Kidney (tissue), 14 donors: ENCODE data around the gene SCN2B. TPM values are rescaled to one million over a fixed set of nuclear protein-coding genes. Genes with fewer than 3 reads are reported as not detected.
"Not testable (repeated sequence)": the region's sequence is repeated elsewhere in the genome, so short reads cannot be mapped to it uniquely, and the experiment has no call there.

ENCODE experiments used
- DNase-seq, 5 donors: peaks; one replicate each; pipeline ENCODE4 v3.0.0-alpha.2; 2013 to 2020
- FAIRE-seq: peaks from 2 replicates; lab custom pipeline; 2012; peaks lifted over from hg19 to GRCh38; lab: Jason Lieb, UNC
- H3K27ac ChIP-seq, 2 donors: one replicate each; pipeline ENCODE4 v1.7.0; 2013; ENCODE audit warnings: low read depth in 2 of 2, low read length in 2 of 2, inconsistent platforms in 1 of 2
- H3K27me3 ChIP-seq: one replicate; pipeline ENCODE4 v1.7.1; 2013; ENCODE audit warnings: low read length, inconsistent platforms; ENCODE audit not compliant: control insufficient read depth, insufficient read depth
- H3K36me3 ChIP-seq, 3 donors: one replicate each; pipeline versions ENCODE4 v1.7.0 to v1.7.1; 2013; ENCODE audit warnings: low read length in 3 of 3, control low read depth in 1 of 3, inconsistent platforms in 1 of 3; ENCODE audit not compliant: insufficient read depth in 3 of 3, control insufficient read depth in 2 of 3
- H3K4me1 ChIP-seq, 3 donors: one replicate each; pipeline versions ENCODE4 v1.7.0 to v1.7.1; 2013; ENCODE audit warnings: low read length in 3 of 3, inconsistent platforms in 1 of 3, low read depth in 1 of 3; ENCODE audit not compliant: control insufficient read depth in 2 of 3, insufficient read depth in 2 of 3
- H3K4me3 ChIP-seq, 3 donors: one replicate each; pipeline versions ENCODE4 v1.7.0 to v1.8.1; 2013; ENCODE audit warnings: low read length in 3 of 3, control low read depth in 1 of 3, inconsistent platforms in 1 of 3
- H3K9ac ChIP-seq, 3 donors: one replicate each; pipeline versions ENCODE4 v1.7.0 to v1.7.1; 2013; ENCODE audit warnings: low read length in 3 of 3, control low read depth in 1 of 3, inconsistent platforms in 1 of 3
- H3K9me3 ChIP-seq, 3 donors: one replicate each; pipeline versions ENCODE4 v1.7.0 to v1.7.1; 2013; ENCODE audit warnings: low read length in 3 of 3, control low read depth in 1 of 3, inconsistent platforms in 1 of 3; ENCODE audit not compliant: control insufficient read depth in 2 of 3, insufficient read depth in 1 of 3
- intact Hi-C: fragments of 100-400 bp; cut with DNase I; formaldehyde crosslinking; loops from one replicate; pipeline ENCODE4 v1.11.1; 2022
- polyA plus RNA-seq: library from polyadenylated mRNA; stranded (reverse); fragments of 350-450 nt; fragmentation: Illumina TruSeq; extraction: RNeasy Lipid Tissue Mini Kit (QIAGEN cat#74804); gene quantifications from one replicate; pipeline ENCODE4 v1.2.3, GENCODE V29; 2014; ENCODE audit warnings: low read depth, low replicate concordance; ENCODE audit not compliant: insufficient read depth
- total RNA-seq: library from RNA; stranded (reverse); fragmentation: NEBNext Ultra II Directional; extraction: Animal tissue kit (Norgen Biotek cat#: 25700); gene quantifications from one replicate; pipeline ENCODE4 v1.2.1, GENCODE V29; 2021
- TF ChIP-seq, protein P1 (sequence below): IDR thresholded peaks from 3 replicates; pipeline ENCODE4 v1.5.1; 2012; ENCODE audit warnings: mild to moderate bottlenecking, moderate library complexity, borderline replicate concordance; ENCODE audit not compliant: insufficient read depth; ENCODE audit errors: extremely low read depth
- donor health status: control.
- donor health status: control.
- donor health status: control.
- donor health status: control.
- donor health status: control.
- donor health status: DM: yes; HTN: yes; CAD: no.
- donor health status: Normal renal cell carcinoma (clear cell type).

Gene SCN2B
- total and polyA plus RNA-seq, 2 donors from 2014 or later = 0.25 to 0.54 TPM

DNA sequence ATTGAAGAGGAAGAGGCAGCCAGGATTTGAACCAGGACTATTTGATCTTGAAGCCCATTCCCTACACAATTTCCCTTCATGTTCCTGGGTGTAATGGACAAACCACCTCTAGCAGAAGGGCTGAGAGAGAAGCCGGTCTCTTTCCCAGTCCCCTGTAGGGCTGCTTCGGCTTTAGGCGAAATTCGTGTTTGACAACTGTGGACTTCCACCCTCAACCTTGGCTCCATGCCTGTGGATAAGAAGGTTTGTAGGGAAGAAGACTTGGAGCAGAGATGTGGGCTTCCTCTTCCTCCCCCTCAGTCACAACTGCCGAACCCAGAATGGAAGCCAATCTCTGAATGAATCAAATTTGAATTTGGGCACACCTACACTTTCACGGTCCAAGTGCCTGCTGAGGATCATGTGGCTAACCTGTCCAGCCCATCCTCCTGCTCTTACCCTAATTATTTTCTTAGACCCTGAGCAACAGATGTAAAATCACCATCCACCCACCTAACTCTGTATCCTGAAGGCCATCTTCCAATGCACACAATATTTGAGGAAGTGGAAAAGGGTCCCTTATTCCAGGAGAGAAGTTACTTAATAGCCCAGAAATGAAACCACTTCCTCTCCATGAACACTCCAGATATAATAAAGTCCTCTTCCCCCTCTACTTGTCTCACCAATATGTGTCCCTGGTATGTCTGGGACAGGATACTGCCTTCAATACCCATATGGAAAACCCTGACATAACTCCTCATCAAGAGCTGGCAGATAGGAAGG, 10.1 kb upstream of the SCN2B start:
- Histone ChIP-seq H3K4me3 (no peak overlapping the region), H3K4me1 (no peaks in the 10 kb centered on the region), H3K9ac (no peak overlapping the region), H3K36me3 (no peaks in the 10 kb centered on the region), H3K27ac (no peak overlapping the region), H3K9me3 (no peaks in the 10 kb centered on the region), H3K27me3 (no peaks in the 10 kb centered on the region)
- intact Hi-C loops = no loop called here
- FAIRE-seq (no peak), DNase-seq (no peak)
- TF ChIP-seq, protein P1, sequence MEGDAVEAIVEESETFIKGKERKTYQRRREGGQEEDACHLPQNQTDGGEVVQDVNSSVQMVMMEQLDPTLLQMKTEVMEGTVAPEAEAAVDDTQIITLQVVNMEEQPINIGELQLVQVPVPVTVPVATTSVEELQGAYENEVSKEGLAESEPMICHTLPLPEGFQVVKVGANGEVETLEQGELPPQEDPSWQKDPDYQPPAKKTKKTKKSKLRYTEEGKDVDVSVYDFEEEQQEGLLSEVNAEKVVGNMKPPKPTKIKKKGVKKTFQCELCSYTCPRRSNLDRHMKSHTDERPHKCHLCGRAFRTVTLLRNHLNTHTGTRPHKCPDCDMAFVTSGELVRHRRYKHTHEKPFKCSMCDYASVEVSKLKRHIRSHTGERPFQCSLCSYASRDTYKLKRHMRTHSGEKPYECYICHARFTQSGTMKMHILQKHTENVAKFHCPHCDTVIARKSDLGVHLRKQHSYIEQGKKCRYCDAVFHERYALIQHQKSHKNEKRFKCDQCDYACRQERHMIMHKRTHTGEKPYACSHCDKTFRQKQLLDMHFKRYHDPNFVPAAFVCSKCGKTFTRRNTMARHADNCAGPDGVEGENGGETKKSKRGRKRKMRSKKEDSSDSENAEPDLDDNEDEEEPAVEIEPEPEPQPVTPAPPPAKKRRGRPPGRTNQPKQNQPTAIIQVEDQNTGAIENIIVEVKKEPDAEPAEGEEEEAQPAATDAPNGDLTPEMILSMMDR = no peak

DNA sequence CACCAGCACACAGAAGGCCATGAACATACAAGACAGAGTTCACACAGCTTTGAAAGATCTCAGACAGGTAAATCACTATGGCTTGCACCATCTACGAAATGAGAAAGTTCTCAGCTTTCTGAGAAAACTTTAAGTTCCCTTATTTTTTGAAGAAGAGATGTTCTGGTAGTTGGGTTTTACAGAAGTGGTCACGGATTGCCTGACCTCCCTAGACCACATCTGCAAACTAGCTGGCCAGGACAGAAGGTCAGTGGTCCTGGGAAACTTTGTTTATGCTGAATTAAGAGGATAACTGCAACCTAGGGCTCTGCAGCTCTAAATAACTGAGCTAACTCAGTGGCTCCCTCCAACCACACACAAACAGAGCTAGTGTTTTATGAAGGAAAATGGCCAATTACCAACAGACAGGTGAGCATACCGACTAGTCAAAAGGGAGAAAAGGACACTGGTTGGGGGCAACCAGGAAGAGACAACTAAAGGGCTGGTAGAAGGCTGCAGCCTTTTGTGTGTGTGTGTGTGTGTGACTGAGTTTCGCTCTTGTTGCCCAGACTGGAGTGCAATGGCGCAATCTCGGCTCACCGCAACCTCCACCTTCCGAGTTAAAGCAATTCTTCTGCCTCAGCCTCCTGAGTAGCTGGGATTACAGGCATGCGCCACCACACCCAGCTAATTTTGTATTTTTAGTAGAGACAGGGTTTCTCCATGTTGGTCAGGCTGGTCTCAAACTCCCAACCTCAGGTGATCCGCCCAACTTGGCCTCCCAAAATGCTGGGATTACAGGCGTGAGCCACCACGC, 8.5 kb upstream of the SCN2B start:
- Histone ChIP-seq H3K27me3 (no peaks in the 10 kb centered on the region), H3K4me1 (peaks cover 0 to 2% (median 0%) of the 10 kb centered on the region in 3 donors), H3K9me3 (no peaks in the 10 kb centered on the region), H3K27ac (no peak overlapping the region), H3K36me3 (no peaks in the 10 kb centered on the region), H3K9ac (no peak overlapping the region), H3K4me3 (no peak overlapping the region)
- DNase-seq (no peak), FAIRE-seq (no peak)
- intact Hi-C loops = no loop called here
- TF ChIP-seq, protein P1 = no peak

DNA sequence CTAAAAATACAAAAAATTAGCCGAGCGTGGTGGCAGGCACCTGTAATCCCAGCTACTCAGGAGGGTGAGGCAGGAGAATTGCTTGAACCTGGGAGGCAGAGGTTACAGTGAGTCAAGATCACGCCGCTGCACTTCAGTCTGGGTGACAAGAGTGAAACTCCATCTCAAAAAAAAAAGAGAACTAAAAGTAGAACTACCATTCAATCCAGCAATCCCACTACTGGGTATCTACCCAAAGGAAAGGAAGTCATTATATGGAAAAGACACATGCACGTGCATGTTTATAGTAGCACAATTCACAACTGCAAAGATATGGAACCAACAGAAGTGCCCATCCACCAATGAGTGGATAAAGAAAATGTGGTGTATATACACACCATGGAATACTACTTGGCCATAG, 7.3 kb upstream of the SCN2B start:
- H3K9ac ChIP-seq, H3K9me3 ChIP-seq, H3K27ac ChIP-seq, H3K27me3 ChIP-seq, H3K36me3 ChIP-seq, FAIRE-seq, H3K4me1 ChIP-seq, intact Hi-C loops, DNase-seq, H3K4me3 ChIP-seq: not testable (repeated sequence)

DNA sequence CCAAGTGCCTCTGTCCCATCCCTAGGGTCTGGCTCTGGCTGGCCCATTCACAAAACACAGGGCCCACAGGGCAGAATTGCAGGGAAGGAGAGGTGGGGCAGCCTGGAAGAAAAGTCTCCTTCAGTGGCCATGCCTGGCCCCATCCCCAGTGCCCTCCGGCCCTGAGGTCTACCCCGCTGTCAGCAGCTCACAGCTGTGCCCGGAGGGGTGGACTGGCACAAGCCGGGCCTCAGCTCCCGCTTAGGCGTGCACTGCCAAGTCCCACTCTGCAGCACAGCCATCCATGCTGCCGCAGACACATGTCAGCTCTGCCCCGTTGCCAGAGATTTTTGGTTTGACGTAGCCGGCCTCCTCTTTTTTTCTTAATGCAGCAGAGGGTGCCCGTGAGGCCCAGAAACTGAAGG, 3.9 kb upstream of the SCN2B start:
- no peaks in the 10 kb centered on the region for H3K36me3 ChIP-seq
- TF ChIP-seq, protein P1 = no peak
- H3K9ac ChIP-seq = no peak overlapping the region
- FAIRE-seq = no peak
- intact Hi-C loops = no loop called here
- H3K4me3 ChIP-seq = no peak overlapping the region
- no peaks in the 10 kb centered on the region for H3K9me3 ChIP-seq
- peaks cover 0 to 2% (median 0%) of the 10 kb centered on the region in 3 donors for H3K4me1 ChIP-seq
- H3K27ac ChIP-seq = no peak overlapping the region
- H3K27me3 ChIP-seq = no peaks in the 10 kb centered on the region
- peak in 4 of 5 donors; percentile 64 to 92 (median 80) for DNase-seq
